Measurements from ENCODE around the gene CELA3B.
"Not testable (repeated sequence)": the region's sequence is repeated elsewhere in the genome, so short reads cannot be mapped to it uniquely, and the experiment has no call there.

- TF ChIP-seq CTCF (IDR thresholded peaks at IDR 0.05; ENCODE audit: low read depth, low read length); POLR2A (IDR thresholded peaks at IDR 0.05; ENCODE audit: extremely low read depth, insufficient read length); MAX (IDR thresholded peaks at IDR 0.05; ENCODE audit: low read depth, low read length); MYC (IDR thresholded peaks at IDR 0.05; ENCODE audit: low read depth, low read length): not testable (repeated sequence)
Observed at GRCh38 chr1:21986386-21986785, 9.6 kb downstream of the CELA3B start.
